Activated T-cell treated with anti-CD3 and anti-CD28 coated beads, Interleukin-2, amount 50 U/mL, for 72 hours (primary cell): ENCODE data around the gene SLC2A4. TPM values are rescaled to one million over a fixed set of nuclear protein-coding genes. Genes with fewer than 3 reads are reported as not detected.

Source experiments
- ATAC-seq, 2 donors: fragments of 150-1000 bp; cut with Tn5 transposase; replicated peaks in 1 of 2; 2 replicates each; pipeline ENCODE4 v1.10.0; 2021; ENCODE audit warnings: moderate library complexity in 2 of 2, mild to moderate bottlenecking in 1 of 2
- DNase-seq, 2 donors: peaks; one replicate each; pipeline ENCODE4 v3.0.0; 2021 to 2022; ENCODE audit warnings: mixed read lengths in 1 of 2
- H3K27ac Mint-ChIP-seq: one replicate; pipeline ENCODE4 v1.8.0; 2022; ENCODE audit warnings: mild to moderate bottlenecking, moderate library complexity, mixed read lengths
- H3K27me3 Mint-ChIP-seq: one replicate; pipeline ENCODE4 v1.8.0; 2022; ENCODE audit warnings: low read depth, mixed read lengths
- H3K36me3 Mint-ChIP-seq, 2 donors: one replicate each; pipeline ENCODE4 v1.8.0; 2022; ENCODE audit warnings: mixed read lengths in 2 of 2, mild to moderate bottlenecking in 1 of 2; ENCODE audit not compliant: insufficient read depth in 2 of 2
- H3K4me1 Mint-ChIP-seq: one replicate; pipeline ENCODE4 v1.8.0; 2022; ENCODE audit warnings: low read depth, mixed read lengths
- H3K4me3 Mint-ChIP-seq, 2 donors: one replicate each; pipeline ENCODE4 v1.8.0; 2022; ENCODE audit warnings: mild to moderate bottlenecking in 2 of 2, mixed read lengths in 2 of 2, moderate library complexity in 2 of 2
- H3K9me3 Mint-ChIP-seq, 2 donors: one replicate each; pipeline ENCODE4 v1.8.0; 2022; ENCODE audit warnings: mixed read lengths in 2 of 2
- total RNA-seq, 2 donors: library from RNA; stranded (reverse); gene quantifications; one replicate each; pipeline ENCODE4 v1.2.3, GENCODE V29; 2022

The SLC2A4 gene
- total RNA-seq, 2 donors from 2014 or later = 0.07 to 0.17 TPM

GRCh38 chr17:7308625-7309433 is 27.3 kb downstream of the SLC2A4 start:
- Mint-ChIP-seq H3K36me3 (peaks cover 30 to 38% of the 10 kb centered on the region in 2 donors), H3K9me3 (no peaks in the 10 kb centered on the region), H3K4me3 (peak overlapping the region; percentile 85 to 94), H3K4me1 (peaks cover 58% of the 10 kb centered on the region), H3K27ac (peak overlapping the region; percentile 81), H3K27me3 (no peaks in the 10 kb centered on the region)
- DNase-seq (peak; percentile 74 to 85), ATAC-seq (peak; percentile 38 to 40)

- Mint-ChIP-seq H3K36me3 (peaks cover 30 to 38% of the 10 kb centered on the region in 2 donors), H3K4me3 (peak overlapping the region; percentile 85 to 94), H3K9me3 (no peaks in the 10 kb centered on the region), H3K4me1 (peaks cover 66% of the 10 kb centered on the region), H3K27ac (peak overlapping the region; percentile 81), H3K27me3 (no peaks in the 10 kb centered on the region)
- ATAC-seq (no peak), DNase-seq (no peak)
These were observed 28.1 kb downstream of the SLC2A4 start for GRCh38 chr17:7309628-7310027.

GRCh38 chr17:7311110-7311705 is 29.7 kb downstream of the SLC2A4 start:
- Mint-ChIP-seq H3K27me3 (no peaks in the 10 kb centered on the region), H3K4me3 (peak overlapping the region; percentile 85 to 94), H3K27ac (peak overlapping the region; percentile 87), H3K9me3 (no peaks in the 10 kb centered on the region), H3K4me1 (peaks cover 77% of the 10 kb centered on the region), H3K36me3 (peaks cover 30 to 38% of the 10 kb centered on the region in 2 donors)
- no peak for ATAC-seq
- DNase-seq = no peak

GRCh38 chr17:7312432-7313087 is 31.0 kb downstream of the SLC2A4 start:
- ATAC-seq (no peak), DNase-seq (no peak)
- Mint-ChIP-seq H3K4me3 (peak overlapping the region; percentile 8 to 24), H3K4me1 (peaks cover 75% of the 10 kb centered on the region), H3K36me3 (peaks cover 30 to 41% of the 10 kb centered on the region in 2 donors), H3K27ac (peak overlapping the region; percentile 18), H3K27me3 (no peaks in the 10 kb centered on the region), H3K9me3 (no peaks in the 10 kb centered on the region)

- ATAC-seq = no peak
- H3K36me3 Mint-ChIP-seq = peaks cover 30 to 40% of the 10 kb centered on the region in 2 donors
These were observed 31.8 kb downstream of the SLC2A4 start for GRCh38 chr17:7313088-7313889.

GRCh38 chr17:7313890-7314718 is 32.6 kb downstream of the SLC2A4 start:
- DNase-seq (no peak), ATAC-seq (no peak)
- H3K9me3 Mint-ChIP-seq = no peaks in the 10 kb centered on the region
- H3K36me3 Mint-ChIP-seq = peaks cover 26 to 33% of the 10 kb centered on the region in 2 donors
- H3K27me3 Mint-ChIP-seq = no peaks in the 10 kb centered on the region
- H3K4me3 Mint-ChIP-seq = peak overlapping the region; percentile 90 to 96
- peaks cover 70% of the 10 kb centered on the region for H3K4me1 Mint-ChIP-seq
- H3K27ac Mint-ChIP-seq = peak overlapping the region; percentile 92

More at GRCh38 chr17:7313088-7313889, 31.8 kb downstream of the SLC2A4 start:
- H3K9me3 Mint-ChIP-seq = no peaks in the 10 kb centered on the region
- H3K4me1 Mint-ChIP-seq = peaks cover 75% of the 10 kb centered on the region
- peak overlapping the region; percentile 18 for H3K27ac Mint-ChIP-seq
- H3K4me3 Mint-ChIP-seq = peak overlapping the region; percentile 7 to 90
- H3K27me3 Mint-ChIP-seq = no peaks in the 10 kb centered on the region
- DNase-seq = no peak

GRCh38 chr17:7314719-7315569 is 33.4 kb downstream of the SLC2A4 start, which contains the start of gene GPS2:
Gene GPS2 (minus strand): TSS chr17:7315360. CDS start chr17:7315052, 308 bp downstream.
- peak; percentile 89 to 91 for ATAC-seq
- Mint-ChIP-seq H3K4me3 (peak within 1 kb of the TSS; percentile 93 to 96), H3K9me3 (no peaks in the 10 kb centered on the region), H3K36me3 (peaks cover 22 to 25% of the 10 kb centered on the region in 2 donors), H3K27ac (peak within 1 kb of the TSS; percentile 92), H3K4me1 (peaks cover 62% of the 10 kb centered on the region), H3K27me3 (no peaks in the 10 kb centered on the region)
- peak; percentile 94 to 97 for DNase-seq

- ATAC-seq (no peak), DNase-seq (no peak)
- no peaks in the 10 kb centered on the region for H3K27me3 Mint-ChIP-seq
- H3K4me3 Mint-ChIP-seq = peak overlapping the region; percentile 72 to 93
- H3K27ac Mint-ChIP-seq = peak overlapping the region; percentile 30
- no peaks in the 10 kb centered on the region for H3K9me3 Mint-ChIP-seq
- H3K36me3 Mint-ChIP-seq = peaks cover 14 to 17% of the 10 kb centered on the region in 2 donors
- H3K4me1 Mint-ChIP-seq = peaks cover 54% of the 10 kb centered on the region
These were observed 34.2 kb downstream of the SLC2A4 start for GRCh38 chr17:7315570-7316235.

- Mint-ChIP-seq H3K27me3 (no peaks in the 10 kb centered on the region), H3K4me3 (peak overlapping the region in 1 of 2 donors; percentile 49), H3K27ac (no peak overlapping the region), H3K36me3 (peaks cover 5 to 9% of the 10 kb centered on the region in 2 donors), H3K4me1 (peaks cover 38% of the 10 kb centered on the region), H3K9me3 (no peaks in the 10 kb centered on the region)
- ATAC-seq (no peak), DNase-seq (no peak)
These were observed 35.8 kb downstream of the SLC2A4 start for GRCh38 chr17:7317161-7317803.

GRCh38 chr17:7318121-7318860 is 36.8 kb downstream of the SLC2A4 start:
- Mint-ChIP-seq H3K4me1 (peaks cover 28% of the 10 kb centered on the region), H3K4me3 (no peak overlapping the region), H3K36me3 (peaks cover 3 to 4% of the 10 kb centered on the region in 2 donors), H3K27me3 (no peaks in the 10 kb centered on the region), H3K9me3 (no peaks in the 10 kb centered on the region), H3K27ac (peak overlapping the region; percentile 55)
- DNase-seq = no peak
- no peak for ATAC-seq
